ENCODE data around the gene KCTD5. TPM values are rescaled to one million over a fixed set of nuclear protein-coding genes. Genes with fewer than 3 reads are reported as not detected.

The KCTD5 gene
- total RNA-seq, 1 experiment from 2014 or later = 66.5 TPM

DNA sequence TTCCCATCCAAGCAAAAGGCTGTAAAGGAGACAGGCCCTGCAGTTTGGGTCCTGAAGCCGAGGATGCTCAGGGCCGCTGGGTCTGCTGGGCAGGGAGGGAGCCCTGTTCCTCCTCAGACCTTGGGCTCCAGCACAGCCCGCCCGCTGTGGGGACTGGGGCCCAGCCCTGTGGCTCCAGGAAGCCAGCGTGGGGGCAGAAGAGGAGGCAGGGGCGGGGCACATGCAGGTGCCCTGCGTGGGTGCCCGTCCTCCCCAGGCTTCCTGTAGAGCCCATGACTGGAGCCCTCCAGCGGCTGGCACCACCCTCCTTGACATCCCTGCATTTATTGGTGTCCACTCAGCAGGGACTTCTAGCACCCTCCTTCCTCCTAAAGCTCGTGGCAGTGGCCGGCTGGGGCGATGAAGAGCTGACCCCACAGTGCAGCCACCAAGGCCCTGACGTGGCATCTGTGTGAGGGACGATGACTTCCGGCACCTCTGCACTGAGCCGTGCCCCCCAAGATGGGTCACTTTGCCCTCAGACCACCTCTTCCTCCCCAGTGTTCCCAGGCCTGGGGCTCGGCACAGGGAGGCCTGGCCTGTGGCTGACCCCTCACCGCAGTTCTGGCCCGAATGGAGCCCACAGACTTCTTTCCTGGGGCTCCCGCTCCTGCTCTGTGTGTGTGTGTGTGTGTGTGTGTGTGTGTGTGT, 27.8 kb downstream of the KCTD5 start:
- no peaks in the 10 kb centered on the region for H3K27me3 ChIP-seq (ENCODE audit: insufficient read depth, low read depth)
- BruUV-seq (replicated peaks) = no TSS peak

DNA sequence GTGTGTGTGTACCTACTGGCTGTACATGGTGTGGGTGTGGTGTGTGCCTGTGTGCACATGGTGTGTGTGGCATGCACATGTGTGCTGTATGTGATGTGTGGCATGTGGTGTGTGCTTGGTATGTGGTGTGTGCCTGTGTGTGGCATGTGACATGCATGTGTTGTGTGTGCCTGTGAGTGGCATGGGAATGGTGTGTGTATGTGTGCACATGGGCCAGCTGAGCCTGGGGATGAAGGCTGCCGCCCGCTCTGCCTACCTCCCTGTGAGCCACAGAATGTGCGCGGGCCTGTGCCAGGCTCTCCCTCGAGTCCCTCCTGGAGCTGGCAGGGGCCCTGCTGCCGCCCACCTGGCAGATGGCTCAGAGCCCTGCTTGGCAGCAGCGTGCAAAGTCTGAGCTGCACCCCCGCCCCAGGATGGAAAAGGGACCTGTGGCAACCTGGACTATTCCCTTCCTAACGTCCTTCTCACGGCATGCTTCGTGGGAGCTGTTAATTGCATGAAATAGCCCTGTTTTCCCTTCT, 28.4 kb downstream of the KCTD5 start:
- intact Hi-C loops (cut with micrococcal nuclease; ENCODE audit: unreplicated experiment) = no loop called here
- H3K27ac ChIP-seq = no peak overlapping the region
- no peaks in the 10 kb centered on the region for H3K4me1 ChIP-seq (replicated peaks; ENCODE audit: insufficient read depth)
- no peaks in the 10 kb centered on the region; the same call in 1 of the 2 replicates for H3F3A ChIP-seq (ENCODE audit: insufficient read depth, low read depth)
- H4K20me1 ChIP-seq (ENCODE audit: insufficient read depth) = no peaks in the 10 kb centered on the region
- BruUV-seq (replicated peaks) = no TSS peak
- no peaks in the 10 kb centered on the region for H3K27me3 ChIP-seq (ENCODE audit: insufficient read depth, low read depth)
- no peak overlapping the region for H3K4me3 ChIP-seq
- H3K79me2 ChIP-seq (ENCODE audit: low read depth) = no peaks in the 10 kb centered on the region
- no peak overlapping the region for H2AFZ ChIP-seq
- no peaks in the 10 kb centered on the region for H3K36me3 ChIP-seq (ENCODE audit: low read depth)
- ChIA-PET POLR2A (ENCODE audit: unreplicated experiment) (no interaction called here), CTCF (no interaction called here)
- DNase-seq = no peak
- H3K9me3 ChIP-seq (ENCODE audit: insufficient read depth, low read depth) = no peaks in the 10 kb centered on the region
- TF ChIP-seq, protein P1, sequence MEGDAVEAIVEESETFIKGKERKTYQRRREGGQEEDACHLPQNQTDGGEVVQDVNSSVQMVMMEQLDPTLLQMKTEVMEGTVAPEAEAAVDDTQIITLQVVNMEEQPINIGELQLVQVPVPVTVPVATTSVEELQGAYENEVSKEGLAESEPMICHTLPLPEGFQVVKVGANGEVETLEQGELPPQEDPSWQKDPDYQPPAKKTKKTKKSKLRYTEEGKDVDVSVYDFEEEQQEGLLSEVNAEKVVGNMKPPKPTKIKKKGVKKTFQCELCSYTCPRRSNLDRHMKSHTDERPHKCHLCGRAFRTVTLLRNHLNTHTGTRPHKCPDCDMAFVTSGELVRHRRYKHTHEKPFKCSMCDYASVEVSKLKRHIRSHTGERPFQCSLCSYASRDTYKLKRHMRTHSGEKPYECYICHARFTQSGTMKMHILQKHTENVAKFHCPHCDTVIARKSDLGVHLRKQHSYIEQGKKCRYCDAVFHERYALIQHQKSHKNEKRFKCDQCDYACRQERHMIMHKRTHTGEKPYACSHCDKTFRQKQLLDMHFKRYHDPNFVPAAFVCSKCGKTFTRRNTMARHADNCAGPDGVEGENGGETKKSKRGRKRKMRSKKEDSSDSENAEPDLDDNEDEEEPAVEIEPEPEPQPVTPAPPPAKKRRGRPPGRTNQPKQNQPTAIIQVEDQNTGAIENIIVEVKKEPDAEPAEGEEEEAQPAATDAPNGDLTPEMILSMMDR (conservative IDR thresholded peaks at IDR 0.05) = no peak
- no peak for TF ChIP-seq EZH2 (IDR thresholded peaks at IDR 0.05; ENCODE audit: low read depth)
- no peaks in the 10 kb centered on the region for H3K9me2 ChIP-seq (ENCODE audit: insufficient read depth)
- H3K4me2 ChIP-seq = no peak overlapping the region

More for the DNA sequence above, 27.8 kb downstream of the KCTD5 start:
- DNase-seq = no peak
- Histone ChIP-seq H3K4me3 (no peak overlapping the region), H3K4me1 (replicated peaks; ENCODE audit: insufficient read depth) (no peaks in the 10 kb centered on the region), H3K9me3 (ENCODE audit: insufficient read depth, low read depth) (no peaks in the 10 kb centered on the region), H4K20me1 (ENCODE audit: insufficient read depth) (no peaks in the 10 kb centered on the region), H3K79me2 (ENCODE audit: low read depth) (no peaks in the 10 kb centered on the region), H2AFZ (no peak overlapping the region), H3K4me2 (no peak overlapping the region), H3K36me3 (ENCODE audit: low read depth) (no peaks in the 10 kb centered on the region), H3K9me2 (ENCODE audit: insufficient read depth) (no peaks in the 10 kb centered on the region), H3F3A (ENCODE audit: insufficient read depth, low read depth) (no peaks in the 10 kb centered on the region; the same call in 1 of the 2 replicates), H3K27ac (no peak overlapping the region)
- CTCF ChIA-PET = no interaction called here
- POLR2A ChIA-PET (ENCODE audit: unreplicated experiment) = no interaction called here
- intact Hi-C loops (cut with micrococcal nuclease; ENCODE audit: unreplicated experiment) = no loop called here
- TF ChIP-seq, protein P1 (conservative IDR thresholded peaks at IDR 0.05) = no peak

DNA sequence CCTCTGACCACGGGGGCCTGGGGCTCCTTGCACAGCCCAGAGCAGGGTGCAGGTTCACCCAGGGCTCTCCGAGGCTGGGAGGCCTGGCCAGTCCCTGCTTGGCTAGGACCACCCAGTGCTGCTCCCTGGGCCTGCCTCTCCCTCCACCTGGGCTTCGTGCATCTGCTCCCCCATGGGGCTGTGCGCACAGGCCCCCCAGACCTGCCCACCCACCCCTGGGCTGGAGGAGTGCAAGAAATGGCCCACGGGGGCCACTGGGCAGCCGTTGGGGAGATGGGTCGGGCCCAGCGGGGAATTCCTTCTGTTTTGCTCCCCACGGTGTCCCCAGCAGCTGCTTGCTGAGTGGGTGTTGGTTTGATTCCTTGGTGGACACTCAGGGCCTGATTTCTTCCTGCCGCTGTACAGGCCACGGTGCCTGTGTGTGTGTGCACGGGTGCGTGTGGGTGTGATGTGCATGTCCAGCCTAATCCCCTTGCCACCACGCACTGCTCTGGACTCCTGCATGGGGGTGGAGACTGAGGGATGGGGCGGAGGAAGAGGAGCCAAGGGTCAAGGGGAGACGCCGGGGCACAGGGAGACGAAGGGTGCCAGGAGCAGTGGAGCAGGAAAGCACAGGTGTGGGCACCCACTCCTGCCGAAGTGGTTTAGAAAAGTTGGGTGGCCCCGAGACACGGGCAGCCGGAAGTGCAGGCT, 29.2 kb downstream of the KCTD5 start:
- Histone ChIP-seq H3K4me3 (no peak overlapping the region), H3K27ac (no peak overlapping the region), H3K79me2 (ENCODE audit: low read depth) (no peaks in the 10 kb centered on the region), H3K9me3 (ENCODE audit: insufficient read depth, low read depth) (no peaks in the 10 kb centered on the region), H3K36me3 (ENCODE audit: low read depth) (no peaks in the 10 kb centered on the region), H4K20me1 (ENCODE audit: insufficient read depth) (no peaks in the 10 kb centered on the region), H2AFZ (no peak overlapping the region), H3K4me1 (replicated peaks; ENCODE audit: insufficient read depth) (no peaks in the 10 kb centered on the region), H3K27me3 (ENCODE audit: insufficient read depth, low read depth) (no peaks in the 10 kb centered on the region), H3F3A (ENCODE audit: insufficient read depth, low read depth) (no peaks in the 10 kb centered on the region; the same call in 1 of the 2 replicates), H3K9me2 (ENCODE audit: insufficient read depth) (no peaks in the 10 kb centered on the region), H3K4me2 (no peak overlapping the region)
- ChIA-PET POLR2A (ENCODE audit: unreplicated experiment) (no interaction called here), CTCF (no interaction called here)
- TF ChIP-seq, protein P1 (conservative IDR thresholded peaks at IDR 0.05) = no peak
- no peak for TF ChIP-seq EZH2 (IDR thresholded peaks at IDR 0.05; ENCODE audit: low read depth)
- no peak for DNase-seq
- intact Hi-C loops (cut with micrococcal nuclease; ENCODE audit: unreplicated experiment) = no loop called here
- BruUV-seq (replicated peaks) = no TSS peak

Data from PC-9 (cell line).